ENCODE measurements around the gene DBN1.

DNA sequence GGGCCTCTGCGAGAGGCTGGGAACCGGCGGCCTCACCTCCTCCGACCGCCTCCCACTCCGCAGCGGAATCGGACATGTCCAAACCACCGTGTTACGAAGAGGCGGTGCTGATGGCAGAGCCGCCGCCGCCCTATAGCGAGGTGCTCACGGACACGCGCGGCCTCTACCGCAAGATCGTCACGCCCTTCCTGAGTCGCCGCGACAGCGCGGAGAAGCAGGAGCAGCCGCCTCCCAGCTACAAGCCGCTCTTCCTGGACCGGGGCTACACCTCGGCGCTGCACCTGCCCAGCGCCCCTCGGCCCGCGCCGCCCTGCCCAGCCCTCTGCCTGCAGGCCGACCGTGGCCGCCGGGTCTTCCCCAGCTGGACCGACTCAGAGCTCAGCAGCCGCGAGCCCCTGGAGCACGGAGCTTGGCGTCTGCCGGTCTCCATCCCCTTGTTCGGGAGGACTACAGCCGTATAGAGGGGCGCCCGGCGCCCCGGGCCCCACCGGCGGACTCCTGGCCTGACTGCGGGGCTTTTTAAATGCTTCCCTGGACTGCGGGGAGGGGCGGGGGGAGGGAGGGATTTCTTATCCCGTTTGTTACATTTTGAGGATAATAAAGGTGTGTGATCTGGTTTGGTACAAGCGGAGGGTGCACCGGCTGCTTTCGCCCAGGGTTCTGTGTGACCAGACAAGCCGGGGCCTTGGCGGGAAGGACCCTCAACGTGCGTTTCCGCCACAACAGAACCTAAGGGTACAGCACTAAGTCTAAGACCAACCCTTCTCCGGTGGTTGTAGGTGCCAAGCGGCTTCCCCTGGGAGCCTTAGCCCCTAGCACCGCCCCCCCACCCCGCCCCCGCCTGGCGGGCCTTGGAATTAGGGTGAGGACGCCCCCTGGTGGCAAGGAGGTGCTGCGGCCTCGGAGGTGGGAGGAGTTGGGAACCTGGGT lies 17.5 kb downstream of the DBN1 start:
- TF ChIP-seq, protein P1, sequence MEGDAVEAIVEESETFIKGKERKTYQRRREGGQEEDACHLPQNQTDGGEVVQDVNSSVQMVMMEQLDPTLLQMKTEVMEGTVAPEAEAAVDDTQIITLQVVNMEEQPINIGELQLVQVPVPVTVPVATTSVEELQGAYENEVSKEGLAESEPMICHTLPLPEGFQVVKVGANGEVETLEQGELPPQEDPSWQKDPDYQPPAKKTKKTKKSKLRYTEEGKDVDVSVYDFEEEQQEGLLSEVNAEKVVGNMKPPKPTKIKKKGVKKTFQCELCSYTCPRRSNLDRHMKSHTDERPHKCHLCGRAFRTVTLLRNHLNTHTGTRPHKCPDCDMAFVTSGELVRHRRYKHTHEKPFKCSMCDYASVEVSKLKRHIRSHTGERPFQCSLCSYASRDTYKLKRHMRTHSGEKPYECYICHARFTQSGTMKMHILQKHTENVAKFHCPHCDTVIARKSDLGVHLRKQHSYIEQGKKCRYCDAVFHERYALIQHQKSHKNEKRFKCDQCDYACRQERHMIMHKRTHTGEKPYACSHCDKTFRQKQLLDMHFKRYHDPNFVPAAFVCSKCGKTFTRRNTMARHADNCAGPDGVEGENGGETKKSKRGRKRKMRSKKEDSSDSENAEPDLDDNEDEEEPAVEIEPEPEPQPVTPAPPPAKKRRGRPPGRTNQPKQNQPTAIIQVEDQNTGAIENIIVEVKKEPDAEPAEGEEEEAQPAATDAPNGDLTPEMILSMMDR (IDR thresholded peaks at IDR 0.05), result peak; percentile 80 to 99 (median 91)
- peak in 1 of 2 donors; percentile 11 for TF ChIP-seq POLR2A (IDR thresholded peaks at IDR 0.05)
